ENCODE data around the gene UBAP2. TPM values are rescaled to one million over a fixed set of nuclear protein-coding genes. Genes with fewer than 3 reads are reported as not detected.

UBAP2 gene
- total RNA-seq, 1 experiment from 2014 or later = 60.8 TPM

GRCh38 chr9:33993104-33993503, 55.6 kb downstream of the UBAP2 start:
- Histone ChIP-seq H3K18ac (ENCODE audit: insufficient read length, low read depth, low read length) (no peak overlapping the region), H2BK5ac (ENCODE audit: insufficient read length, low read length) (no peak overlapping the region), H4K8ac (replicated peaks; ENCODE audit: insufficient read length, low read depth, low read length) (no peak overlapping the region), H3K79me2 (ENCODE audit: insufficient read depth, low read length) (peaks cover 2% of the 10 kb centered on the region; the same call in 1 of the 2 replicates), H4K5ac (ENCODE audit: insufficient read length, low read depth, low read length) (no peak overlapping the region), H3K4ac (ENCODE audit: low read depth, low read length) (no peak overlapping the region), H3T11ph (ENCODE audit: low read length) (no peak overlapping the region), H3K79me1 (ENCODE audit: insufficient read depth, low read depth, low read length, poor library complexity, severe bottlenecking) (peaks cover 3% of the 10 kb centered on the region), H3K23ac (ENCODE audit: insufficient read length, low read depth, low read length) (no peak overlapping the region), H4K91ac (ENCODE audit: insufficient read length, low read depth, low read length) (no peak overlapping the region), H3K14ac (ENCODE audit: insufficient read depth, low read length) (no peak overlapping the region), H3K9me3 (ENCODE audit: control insufficient read depth, low read depth, low read length) (no peaks in the 10 kb centered on the region), H2BK15ac (ENCODE audit: low read depth, low read length) (no peak overlapping the region), H3K56ac (ENCODE audit: insufficient read length, low read depth, low read length) (no peak overlapping the region), H3K27ac (ENCODE audit: insufficient read length, low read depth, low read length) (no peak overlapping the region), H2AK5ac (ENCODE audit: insufficient read length, low read length) (no peak overlapping the region), H3K27me3 (ENCODE audit: insufficient read depth, low read length) (no peaks in the 10 kb centered on the region), H3K23me2 (ENCODE audit: insufficient read length, low read depth, low read length, poor library complexity, severe bottlenecking) (no peaks in the 10 kb centered on the region), H2BK20ac (ENCODE audit: low read depth, low read length, poor library complexity, severe bottlenecking) (no peak overlapping the region), H3K9ac (ENCODE audit: extremely low read depth, insufficient read length, low read length) (no peak overlapping the region), H2BK12ac (ENCODE audit: insufficient read length, low read depth, low read length) (no peak overlapping the region), H3K4me2 (ENCODE audit: insufficient read depth, insufficient read length, low read length) (no peak overlapping the region), H3K4me1 (ENCODE audit: insufficient read depth, low read length) (no peaks in the 10 kb centered on the region), H2BK120ac (ENCODE audit: low read depth, low read length, poor library complexity, severe bottlenecking) (no peak overlapping the region), H4K20me1 (ENCODE audit: control insufficient read depth, insufficient read depth, insufficient read length) (no peaks in the 10 kb centered on the region), H2AFZ (ENCODE audit: low read length) (no peak overlapping the region)
- Mint-ChIP-seq H3K27me3 (ENCODE audit: low read depth) (no peaks in the 10 kb centered on the region), H3K27ac (no peak overlapping the region; a peak in 1 of 7 replicates), H3K36me3 (ENCODE audit: insufficient read depth in 1 of 3, low read depth in 3 of 3) (peaks cover 10 to 58% (median 34%) of the 10 kb centered on the region in 3 experiments; a peak in 6 of 7 replicates), H3K9me3 (no peaks in the 10 kb centered on the region), H3K4me1 (no peaks in the 10 kb centered on the region), H3K4me3 (no peak overlapping the region)
- TF ChIP-seq CTCF (conservative IDR thresholded peaks at IDR 0.05) = no peak
- no peak for DNase-seq
- WGBS (ENCODE audit: extremely low coverage, insufficient read length, low lambda C conversion rate) = no CpG with 5 or more reads among the region's 2 CpGs

Measured in H9 (cell line).